Activated effector memory CD4-positive, alpha-beta T cell treated with anti-CD3 and anti-CD28 coated beads, Interleukin-2, amount 50 U/mL, for 16 hours (primary cell): ENCODE measurements around the gene AIFM3.

Experiments used
- DNase-seq: peaks from one replicate; pipeline ENCODE4 v3.0.0-alpha.2; 2020

Gene AIFM3

DNA sequence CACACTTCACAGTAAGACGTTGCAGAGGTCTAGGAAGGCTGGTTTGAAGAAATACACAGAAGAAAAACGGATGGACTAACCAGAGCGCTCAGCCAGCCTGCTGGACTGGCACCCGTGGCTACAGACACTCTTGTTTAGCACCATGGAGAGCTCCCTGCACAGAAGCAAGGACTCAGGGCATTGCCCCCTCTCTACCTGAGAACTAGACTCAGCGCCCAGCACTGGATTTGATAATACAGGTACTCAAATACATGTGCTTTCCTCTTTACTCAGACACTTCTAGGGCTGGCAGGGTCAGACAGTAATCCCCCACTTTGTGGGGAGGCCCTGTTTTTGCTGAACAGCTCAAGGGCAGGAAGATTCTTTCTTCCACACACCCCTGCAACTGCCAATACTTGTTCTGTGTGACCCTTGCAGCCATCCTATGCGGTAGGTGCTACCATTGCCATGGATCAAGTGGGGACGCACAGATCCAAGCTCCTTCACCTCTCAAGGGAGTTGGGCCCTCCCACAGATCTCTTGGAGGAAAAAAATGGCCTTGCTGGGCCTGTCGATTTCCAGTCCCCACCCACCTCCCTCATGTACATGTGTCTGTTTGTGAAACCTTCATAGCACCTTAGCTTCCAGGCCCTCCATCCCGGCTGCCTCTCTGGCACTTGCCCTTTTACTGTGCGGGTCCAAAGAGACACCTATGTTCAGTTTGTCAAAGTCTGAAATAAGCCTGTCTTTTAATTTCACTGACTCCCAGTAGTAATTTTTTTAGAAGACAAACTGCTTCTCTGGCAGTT lies 42.8 kb downstream of the AIFM3 start:
- DNase-seq: no peak

DNA sequence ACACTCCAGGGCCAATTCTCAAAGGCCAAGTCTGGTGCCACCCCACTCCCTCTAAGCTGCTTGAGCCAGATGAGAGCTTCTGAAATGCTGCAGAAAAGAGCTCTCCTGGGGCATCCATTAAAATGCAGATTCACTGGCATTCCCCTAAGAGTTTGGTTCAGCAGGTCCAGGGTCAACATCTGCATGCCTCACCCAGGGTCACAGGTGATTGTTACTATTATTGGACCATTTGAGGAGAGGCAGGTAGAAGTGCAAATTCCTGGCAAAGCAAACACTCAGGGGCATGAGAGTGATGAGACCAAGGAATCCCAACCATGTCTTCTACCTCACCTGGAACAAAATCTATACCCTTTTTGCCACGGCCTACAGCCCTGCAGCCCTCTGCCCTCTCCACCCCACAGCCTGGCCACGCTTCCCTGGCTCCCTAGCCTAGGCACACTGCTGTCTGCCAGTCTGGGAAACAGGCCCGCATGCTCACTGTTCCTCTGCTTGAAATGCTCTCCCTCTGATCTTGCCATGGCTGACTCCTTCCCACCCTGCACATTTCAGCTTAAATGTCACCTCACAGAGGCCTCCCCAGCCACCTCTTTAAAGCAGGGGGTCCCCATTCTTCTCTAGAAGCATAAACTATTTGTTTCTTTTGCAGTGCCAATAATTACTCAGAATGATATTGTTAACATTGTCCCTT lies 43.5 kb downstream of the AIFM3 start:
- DNase-seq: no peak

DNA sequence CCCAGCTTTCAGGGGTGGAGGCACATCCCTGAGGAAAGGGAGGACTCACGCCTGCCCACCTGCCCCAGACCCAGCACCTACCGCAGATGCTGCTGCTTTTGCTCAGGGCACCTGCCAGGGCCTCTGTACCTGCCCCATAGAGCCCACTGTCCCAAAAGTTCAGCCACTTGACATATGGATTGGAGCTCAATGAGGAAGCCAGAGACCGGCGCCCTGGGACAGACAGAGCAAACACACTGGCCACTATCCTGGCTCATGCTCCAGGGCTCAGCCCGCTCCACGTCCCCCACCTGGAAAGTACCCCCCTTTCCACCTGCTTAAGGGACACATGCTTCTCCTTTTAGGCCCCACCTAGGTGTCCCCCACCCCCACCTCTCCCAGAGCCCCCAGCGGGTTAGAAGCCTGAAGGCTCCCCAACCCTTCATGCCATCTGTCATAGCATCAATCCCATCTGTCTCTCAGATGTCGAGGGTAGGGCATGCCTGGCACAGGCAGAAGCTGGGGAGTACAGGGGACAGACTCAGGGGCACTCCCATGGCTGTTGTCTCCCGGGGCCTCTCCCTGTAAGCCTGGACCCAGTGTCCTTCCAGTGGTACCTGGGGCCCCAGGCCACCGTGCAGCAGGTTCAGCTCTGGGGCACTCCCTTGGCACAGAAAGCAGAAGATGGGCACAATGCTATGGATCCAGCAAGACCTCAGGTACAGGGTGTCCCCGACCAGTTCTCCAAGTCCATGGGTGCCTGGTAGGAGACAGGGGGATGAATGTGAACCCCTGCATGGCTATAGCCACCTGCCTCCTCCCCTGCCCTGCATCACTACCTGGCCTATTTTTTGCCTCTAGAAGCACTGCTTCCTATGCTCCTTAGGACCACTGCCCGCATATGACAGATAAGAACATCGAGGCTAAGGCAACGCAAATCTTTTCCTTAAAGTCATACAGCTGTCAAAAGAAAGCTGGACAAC lies 45.7 kb downstream of the AIFM3 start:
- no peak for DNase-seq

DNA sequence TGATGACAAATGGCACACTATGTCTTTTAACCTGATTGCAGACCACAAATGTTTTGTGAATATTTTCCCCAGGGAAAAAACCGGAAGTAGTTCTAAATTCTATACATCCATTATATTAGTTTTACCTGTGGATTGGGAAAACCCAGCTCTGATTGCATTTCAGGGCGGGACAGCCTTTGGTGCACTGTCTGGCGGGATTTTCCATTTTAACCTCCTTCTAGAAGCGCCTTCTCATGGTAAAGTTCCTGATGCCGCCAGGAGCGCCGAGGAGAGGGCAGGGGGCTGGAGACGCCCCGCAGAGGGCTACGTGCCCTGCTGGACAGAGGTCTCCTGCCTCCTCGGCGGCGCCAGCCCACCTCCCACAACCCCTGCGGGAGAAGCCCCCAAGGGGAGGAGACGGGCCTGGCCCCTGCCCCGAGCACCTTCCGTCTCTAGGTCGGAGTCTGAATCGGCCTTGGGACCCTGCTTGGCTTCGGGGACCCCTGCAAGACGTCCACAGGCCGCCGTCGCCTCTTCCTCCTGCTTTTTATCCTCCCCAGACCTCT lies 46.7 kb downstream of the AIFM3 start:
- DNase-seq: no peak

DNA sequence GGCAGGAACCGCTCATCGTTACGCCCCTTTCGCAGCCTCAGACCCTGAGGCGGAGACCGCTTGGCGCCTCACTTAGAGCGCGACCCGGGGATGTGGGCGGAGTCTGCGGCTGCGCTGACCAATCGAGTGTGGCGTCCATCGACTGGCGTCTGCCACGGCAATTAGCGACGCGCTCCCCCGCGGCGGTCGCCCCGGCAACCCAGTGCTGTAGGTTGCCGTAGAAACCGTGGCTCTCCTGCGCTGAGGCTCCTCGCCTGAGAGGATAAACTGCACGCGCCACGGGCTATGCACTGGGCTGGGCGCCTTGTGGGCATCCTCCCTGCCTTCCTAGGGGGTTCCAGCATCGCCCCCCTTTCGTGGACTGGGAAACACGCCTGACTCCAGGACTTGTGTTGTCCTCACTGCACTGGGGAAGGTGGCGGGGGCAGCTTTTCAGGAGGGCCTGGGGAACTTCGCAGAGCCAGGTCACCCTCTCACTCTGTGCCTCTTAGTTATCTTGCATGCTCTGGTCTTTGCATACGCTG lies 47.2 kb downstream of the AIFM3 start:
- DNase-seq: peak; percentile 93

DNA sequence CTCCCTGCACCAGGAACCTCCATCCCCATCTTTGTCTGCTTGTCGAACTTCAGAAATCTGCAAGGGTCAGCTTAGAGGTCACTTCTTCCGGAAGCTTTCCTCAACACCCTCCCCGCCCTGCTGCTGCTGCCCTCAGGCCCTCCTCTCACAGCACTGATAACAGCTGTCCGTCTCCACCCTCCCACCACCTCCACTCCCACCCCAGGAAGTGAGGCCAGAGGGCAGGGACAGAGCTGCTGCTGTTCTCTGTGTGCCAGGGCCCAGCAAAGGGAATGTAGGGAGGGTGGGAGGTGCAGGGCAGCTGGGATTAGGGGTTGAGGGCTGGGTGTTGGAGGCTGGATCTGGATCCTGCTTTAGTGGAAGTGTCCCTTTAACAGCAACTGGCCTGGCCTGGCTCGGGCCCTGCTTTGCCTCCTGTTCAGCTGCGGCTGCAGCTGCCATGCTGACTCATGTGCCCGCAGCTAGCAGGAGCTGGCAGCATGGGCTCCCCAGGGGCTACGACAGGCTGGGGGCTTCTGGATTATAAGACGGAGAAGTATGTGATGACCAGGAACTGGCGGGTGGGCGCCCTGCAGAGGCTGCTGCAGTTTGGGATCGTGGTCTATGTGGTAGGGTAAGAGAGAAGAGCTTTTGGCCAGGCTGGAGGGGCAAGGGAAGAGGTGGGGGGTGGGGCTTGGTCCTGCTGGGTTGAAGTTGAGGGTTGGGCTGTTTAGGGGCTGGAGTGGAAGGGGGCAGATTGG lies 47.8 kb downstream of the AIFM3 start, which contains the start of gene P2RX6:
TSS of gene P2RX6 (plus strand) at position 440 of the 740 bp plus-strand sequence. CDS start at position 450, 10 bp downstream.
- DNase-seq: no peak

DNA sequence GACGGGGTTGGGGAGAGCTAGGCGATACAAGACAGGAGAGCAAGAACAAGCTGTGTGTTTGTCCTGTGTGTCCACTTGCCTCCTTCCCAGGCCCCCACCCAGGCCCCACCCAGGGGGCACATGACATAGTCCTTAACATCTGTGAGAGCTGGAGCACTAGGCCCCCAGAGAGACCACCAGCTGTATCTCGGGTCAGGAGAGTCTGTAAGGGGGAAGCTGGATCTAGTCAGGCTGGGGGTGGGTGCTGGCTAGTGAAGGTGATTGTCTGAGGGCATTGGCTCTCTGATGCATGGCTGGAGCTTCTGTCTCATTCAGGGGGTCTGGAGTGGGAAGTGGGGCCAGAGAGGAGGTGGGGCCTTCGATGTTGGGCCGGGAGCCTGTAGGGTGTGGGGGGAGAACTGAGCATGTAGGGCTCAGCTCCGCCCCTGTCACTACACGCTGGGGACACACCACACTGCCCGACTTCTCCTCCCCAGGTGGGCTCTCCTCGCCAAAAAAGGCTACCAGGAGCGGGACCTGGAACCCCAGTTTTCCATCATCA lies 48.5 kb downstream of the AIFM3 start:
- no peak for DNase-seq

DNA sequence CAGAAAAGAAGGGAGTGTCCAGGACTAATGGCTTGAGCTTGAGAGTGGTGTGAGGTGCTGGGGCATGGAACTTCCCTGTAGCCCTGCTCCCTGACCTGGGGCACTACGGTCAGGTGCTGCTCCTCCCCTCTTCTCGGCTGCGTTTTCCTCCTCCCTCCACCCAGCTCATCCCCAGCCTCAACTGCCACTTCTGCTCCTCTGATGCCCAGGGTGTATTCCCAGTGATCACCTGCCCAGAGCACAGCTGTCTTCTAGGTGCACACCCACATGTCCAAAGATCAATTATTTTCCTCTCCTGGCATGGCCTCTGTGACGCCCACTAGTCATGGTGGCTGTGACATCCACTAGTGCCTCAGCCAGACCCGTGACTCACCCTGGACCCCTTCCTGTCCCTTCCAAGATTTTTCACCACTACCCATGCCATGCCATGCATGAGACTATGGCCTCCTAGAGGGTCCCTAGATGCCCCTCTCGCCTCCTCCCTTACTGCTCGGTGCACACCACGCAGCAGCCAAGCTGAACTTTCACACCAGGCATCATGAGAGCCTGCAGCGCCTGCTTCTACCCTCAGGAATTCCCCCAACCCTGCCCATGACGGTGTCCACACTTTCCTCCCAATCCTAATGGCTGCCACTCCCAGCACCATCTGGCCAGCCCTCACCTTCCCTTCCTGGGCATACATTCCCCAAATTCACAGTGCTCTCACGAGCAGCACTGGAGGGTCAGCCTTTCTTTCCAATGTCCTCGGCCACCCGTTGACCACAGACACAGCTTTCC lies 49.8 kb downstream of the AIFM3 start:
- no peak for DNase-seq

DNA sequence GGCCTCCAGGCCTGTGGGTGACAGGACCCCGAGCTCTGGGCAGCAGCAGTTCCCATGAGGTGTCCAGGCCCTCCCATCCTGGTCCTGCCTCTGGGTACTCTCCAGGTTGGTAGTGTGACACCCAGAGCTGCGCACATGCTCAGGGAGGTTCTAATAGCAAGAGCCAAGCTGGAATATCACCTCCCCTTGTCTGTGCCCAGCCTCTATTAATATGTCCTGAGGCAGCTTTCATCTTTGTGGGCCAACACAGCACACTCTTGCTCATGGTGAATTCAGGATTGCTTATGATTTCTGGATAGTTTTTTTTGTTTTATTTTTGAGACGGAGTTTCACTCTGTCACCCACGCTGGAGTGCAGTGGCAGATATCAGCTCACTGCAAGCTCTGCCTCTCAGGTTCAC lies 51.3 kb downstream of the AIFM3 start:
- no peak for DNase-seq

DNA sequence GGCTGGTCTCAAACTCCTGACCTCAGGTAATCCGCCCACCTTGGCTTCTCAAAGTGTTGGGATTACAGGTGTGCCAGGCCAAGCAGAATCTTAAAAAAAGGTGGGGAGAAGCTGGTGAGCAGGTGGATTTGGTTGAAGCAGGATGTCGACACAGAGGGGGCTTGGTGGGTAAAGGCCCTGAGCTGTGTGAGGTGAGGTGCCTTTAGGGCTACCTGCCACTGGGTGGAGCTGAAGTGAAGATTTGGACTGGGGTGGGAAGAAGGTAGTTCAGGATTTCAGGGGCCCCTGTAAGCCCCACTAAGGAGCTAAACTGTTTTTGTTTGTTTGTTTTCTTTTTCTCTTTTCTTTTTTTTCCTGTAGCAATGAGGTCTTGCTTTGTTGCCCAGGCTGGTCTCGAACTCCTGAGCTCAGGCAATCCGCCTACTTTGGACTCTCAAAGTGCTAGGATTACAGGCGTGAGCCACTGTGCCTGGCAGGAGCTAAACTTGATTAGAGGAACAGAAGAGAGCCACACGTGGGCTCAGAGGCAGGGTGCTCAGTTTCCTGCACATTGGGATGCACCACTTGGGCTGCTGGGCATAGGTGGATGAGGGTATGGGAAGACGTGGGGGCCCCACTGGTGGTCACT lies 53.9 kb downstream of the AIFM3 start:
- DNase-seq: no peak

DNA sequence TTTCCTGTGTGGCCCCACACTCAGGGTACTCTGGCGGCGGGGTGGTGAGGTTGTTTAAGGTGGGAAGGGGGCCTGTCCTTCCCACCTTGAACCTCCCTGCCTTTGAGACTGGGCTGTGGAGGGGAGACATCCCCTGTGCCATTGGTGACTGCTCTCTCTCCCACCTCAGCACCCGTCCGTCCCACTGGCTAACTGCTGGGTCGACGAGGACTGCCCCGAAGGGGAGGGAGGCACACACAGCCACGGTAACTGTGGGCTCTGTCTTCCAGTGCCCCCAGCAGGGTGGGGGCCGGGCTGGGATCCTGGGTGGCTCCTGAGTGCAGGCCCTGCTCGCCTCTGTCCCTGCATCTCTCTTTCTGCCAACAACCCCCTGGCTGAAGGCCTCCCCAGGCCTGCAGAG lies 55.5 kb downstream of the AIFM3 start:
- no peak for DNase-seq

DNA sequence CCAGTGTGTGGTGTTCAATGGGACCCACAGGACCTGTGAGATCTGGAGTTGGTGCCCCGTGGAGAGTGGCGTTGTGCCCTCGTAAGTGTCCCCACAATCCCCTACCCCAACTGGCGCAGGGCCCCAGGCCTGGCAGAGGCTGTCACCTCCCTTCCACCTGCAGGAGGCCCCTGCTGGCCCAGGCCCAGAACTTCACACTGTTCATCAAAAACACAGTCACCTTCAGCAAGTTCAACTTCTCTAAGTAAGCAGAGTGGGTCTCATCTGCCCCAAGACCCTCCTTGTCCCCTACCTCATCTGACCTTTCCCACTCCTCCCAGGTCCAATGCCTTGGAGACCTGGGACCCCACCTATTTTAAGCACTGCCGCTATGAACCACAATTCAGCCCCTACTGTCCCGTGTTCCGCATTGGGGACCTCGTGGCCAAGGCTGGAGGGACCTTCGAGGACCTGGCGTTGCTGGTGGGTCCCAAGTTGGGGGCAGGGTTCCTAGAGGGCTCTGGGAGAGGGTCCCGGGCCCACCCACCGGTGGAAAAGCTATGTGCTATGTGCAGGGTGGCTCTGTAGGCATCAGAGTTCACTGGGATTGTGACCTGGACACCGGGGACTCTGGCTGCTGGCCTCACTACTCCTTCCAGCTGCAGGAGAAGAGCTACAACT lies 56.0 kb downstream of the AIFM3 start:
- DNase-seq: no peak

DNA sequence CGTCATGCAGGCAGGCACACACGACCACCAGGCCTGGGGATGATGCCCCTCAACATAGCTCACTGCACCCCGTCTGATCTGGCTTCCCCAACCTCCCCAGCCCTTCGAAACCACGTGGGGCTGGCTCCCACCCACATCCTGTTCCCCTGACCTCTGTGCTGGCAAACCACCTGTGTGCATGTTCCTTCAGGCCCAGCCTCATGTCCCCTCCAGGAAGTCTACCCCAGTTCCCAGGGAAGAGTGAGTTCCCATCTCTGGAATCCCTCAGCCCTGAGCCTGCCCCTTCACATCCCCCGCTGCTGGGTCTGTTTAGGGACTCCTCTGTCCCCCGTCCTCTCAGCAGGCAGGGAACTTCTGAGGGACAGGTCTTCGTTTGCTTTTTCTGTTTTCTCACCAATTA lies 58.2 kb downstream of the AIFM3 start:
- no peak for DNase-seq

DNA sequence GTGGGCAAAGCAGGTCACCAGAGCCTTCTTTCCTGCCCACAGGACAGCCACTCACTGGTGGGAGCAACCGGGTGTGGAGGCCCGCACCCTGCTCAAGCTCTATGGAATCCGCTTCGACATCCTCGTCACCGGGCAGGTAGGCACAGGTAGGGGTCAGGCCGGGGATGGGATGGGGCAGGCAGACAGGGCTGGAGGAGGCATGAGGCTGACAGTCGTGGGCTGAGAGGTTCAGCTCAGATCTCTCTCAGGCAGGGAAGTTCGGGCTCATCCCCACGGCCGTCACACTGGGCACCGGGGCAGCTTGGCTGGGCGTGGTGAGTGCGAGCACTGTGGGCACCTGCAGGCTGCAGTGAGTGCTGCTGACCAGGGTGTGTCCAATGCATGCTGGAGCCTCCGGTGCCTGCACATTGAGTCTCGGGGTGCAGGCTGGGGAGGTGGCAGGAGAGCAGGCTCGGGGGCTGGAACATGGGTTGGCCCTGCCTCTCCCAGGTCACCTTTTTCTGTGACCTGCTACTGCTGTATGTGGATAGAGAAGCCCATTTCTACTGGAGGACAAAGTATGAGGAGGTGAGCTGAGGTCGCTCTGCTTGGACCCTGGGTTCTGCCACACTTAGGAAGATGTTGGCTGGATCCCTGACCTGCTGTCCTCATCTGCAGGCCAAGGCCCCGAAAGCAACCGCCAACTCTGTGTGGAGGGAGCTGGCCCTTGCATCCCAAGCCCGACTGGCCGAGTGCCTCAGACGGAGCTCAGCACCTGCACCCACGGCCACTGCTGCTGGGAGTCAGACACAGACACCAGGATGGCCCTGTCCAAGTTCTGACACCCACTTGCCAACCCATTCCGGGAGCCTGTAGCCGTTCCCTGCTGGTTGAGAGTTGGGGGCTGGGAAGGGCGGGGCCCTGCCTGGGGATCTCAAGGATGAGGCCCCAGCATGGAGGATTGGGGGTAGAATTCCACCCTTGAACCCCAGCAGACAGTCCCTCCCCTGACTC lies 59.0 kb downstream of the AIFM3 start:
- DNase-seq: no peak

DNA sequence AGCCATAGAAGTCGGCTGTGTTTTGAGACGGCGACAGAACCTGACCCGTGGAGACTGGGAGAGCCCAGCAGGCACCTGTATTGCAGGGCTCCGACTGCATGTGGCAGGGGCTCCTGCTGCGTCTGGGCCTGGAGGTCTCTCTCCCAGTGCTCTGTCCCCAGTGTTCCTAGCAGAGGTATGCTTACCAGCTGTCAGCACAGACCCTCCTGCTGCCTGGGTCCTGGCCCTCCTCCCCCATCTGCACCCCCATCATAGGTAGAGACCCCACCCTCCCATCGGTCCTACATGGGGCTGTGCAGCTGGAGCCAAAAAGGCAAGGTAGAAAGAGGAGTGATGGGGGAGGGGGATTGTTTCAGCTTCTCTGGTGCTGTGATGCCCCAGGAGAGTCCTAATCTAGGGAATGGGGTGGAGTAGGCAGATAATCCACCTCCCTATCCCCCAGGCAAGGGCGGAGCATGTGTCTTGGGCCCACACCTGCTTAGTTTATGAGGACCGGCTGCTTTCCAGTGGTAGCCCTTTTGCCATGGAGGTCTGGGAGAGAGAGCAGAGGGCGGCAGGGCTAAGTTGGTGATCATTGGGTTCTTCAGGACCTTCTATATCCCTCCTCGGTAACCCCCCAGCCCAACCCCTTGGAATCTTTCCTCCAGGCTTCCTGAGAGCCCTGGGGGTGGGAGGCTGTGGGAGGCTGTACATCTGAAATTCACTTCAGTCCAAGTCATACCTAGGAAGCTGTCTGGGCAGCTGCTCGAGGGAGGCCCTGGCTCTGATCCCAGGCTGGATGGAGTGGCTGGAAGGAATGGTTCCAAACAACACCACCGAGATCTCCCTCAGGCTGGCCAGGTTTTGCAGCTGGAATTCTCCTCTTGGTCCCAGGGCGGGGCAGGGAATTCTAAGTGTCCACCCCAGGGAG lies 60.0 kb downstream of the AIFM3 start:
- no peak for DNase-seq

DNA sequence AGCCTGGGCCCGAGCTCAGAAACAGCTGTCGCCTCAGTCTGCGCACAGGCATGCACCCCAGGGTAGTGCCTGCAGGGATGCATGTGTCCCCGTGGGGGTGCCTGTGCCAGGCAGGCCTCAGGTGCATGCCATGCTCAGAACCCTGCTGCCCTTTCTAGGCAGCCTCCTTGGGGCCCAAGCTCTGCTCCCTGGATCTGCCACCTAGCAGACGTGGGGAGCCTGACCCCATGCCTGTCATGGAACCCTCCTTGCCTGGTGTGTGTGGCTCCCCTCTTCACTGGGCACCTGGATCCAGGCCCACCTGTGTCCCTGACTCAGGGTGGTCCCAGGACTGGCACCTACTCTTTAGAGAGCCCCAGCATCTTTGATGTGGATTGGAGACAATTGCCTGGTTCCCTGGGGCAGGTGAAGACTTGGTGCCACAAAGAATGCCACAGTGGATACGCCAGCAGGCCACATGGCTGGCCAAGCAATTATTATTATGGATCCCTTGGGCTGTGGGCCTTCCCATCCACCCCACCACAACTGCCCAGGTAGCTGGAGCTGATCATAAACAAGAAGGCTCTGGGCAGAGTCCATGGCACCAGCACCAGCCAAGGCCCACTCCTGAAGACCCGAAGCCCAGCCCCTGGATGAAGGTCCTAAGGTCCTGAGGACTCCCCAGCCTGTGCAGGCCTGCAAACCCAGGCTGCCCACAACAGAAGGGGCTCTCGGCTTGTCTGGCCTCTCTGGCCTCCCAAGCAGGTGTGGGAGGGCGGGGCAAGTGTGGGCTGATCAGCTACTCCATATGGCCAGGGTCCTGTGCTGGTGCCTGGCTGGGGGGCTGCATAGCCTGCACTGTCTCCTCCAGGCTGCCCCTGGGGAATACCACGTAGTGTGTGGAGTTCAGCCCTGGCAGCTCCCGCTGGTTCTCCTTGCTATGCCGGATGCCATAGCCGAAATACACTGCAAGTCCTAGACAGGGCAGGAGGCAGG lies 61.5 kb downstream of the AIFM3 start:
- DNase-seq: no peak
